ENCODE results near the gene ZNF92. TPM values are rescaled to one million over a fixed set of nuclear protein-coding genes. Genes with fewer than 3 reads are reported as not detected.
"Not testable (repeated sequence)": the region's sequence is repeated elsewhere in the genome, so short reads cannot be mapped to it uniquely, and the experiment has no call there.

ZNF92 gene
- total and polyA plus RNA-seq, 4 donors: 2.3 to 16.6 (median 4.3) TPM

DNA sequence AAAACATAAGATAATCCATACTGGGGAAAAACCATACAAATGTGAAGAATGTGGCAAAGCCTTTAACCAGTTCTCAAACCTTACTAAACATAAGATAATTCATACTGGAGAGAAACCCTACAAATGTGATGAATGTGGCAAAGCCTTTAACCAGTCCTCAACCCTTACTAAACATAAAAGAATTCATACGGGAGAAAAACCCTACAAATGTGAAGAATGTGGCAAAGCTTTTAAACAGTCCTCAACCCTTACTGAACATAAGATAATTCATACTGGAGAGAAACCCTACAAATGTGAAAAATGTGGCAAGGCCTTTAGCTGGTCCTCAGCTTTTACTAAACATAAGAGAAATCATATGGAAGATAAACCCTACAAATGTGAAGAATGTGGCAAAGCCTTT, 25.4 kb downstream of the ZNF92 start:
- not testable (repeated sequence) for DNase-seq; H3K27me3 ChIP-seq (ENCODE audit: control insufficient read depth in 3 of 3, insufficient read depth in 3 of 3, low read length in 2 of 3); H3K9ac ChIP-seq (ENCODE audit: insufficient read depth in 1 of 2, low read length in 2 of 2); H3K4me1 ChIP-seq (ENCODE audit: control insufficient read depth in 5 of 5, insufficient read depth in 5 of 5, low read length in 5 of 5); ATAC-seq (ENCODE audit: insufficient read depth, low FRiP score); H3K4me3 ChIP-seq; H3K27ac ChIP-seq (ENCODE audit: low read depth in 1 of 2, low read length in 1 of 2)
- H3K36me3 ChIP-seq (ENCODE audit: control insufficient read depth in 4 of 4, insufficient read depth in 4 of 4, low read length in 4 of 4): peaks cover 4 to 36% (median 19%) of the 10 kb centered on the region in 4 donors
- peaks cover 3 to 12% (median 6%) of the 10 kb centered on the region in 4 donors for H3K9me3 ChIP-seq (ENCODE audit: control insufficient read depth in 4 of 4, insufficient read depth in 3 of 4, low read length in 3 of 4)
- WGBS, 2 donors: 80 to 94% methylated on average over 1 of the region's 1 CpG

DNA sequence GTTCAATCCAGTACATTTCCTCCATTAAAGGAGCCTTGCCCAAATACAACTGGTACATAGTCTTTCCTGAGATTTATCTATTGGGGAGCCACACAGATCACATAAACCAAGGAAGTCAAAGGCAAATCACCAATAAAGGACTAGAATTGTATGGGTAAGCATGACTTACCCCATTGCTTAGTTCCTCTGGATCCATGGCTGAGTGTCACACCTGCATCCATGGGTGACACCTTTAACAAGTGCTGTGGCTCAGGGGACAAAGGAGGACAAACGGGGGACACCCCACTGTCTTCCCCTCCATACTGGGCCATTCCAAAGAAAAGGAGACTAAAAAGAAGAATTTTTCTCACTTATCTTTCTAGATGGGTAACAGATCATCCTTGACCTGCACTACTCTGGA, 30.4 kb downstream of the ZNF92 start:
- no peak overlapping the region for H3K4me3 ChIP-seq
- peak in 1 of 3 donors; percentile 1 for DNase-seq
- no peaks in the 10 kb centered on the region for H3K27me3 ChIP-seq (ENCODE audit: control insufficient read depth in 3 of 3, insufficient read depth in 3 of 3, low read length in 2 of 3)
- no peaks in the 10 kb centered on the region for H3K4me1 ChIP-seq (ENCODE audit: control insufficient read depth in 5 of 5, insufficient read depth in 5 of 5, low read length in 5 of 5)
- H3K9ac ChIP-seq (ENCODE audit: insufficient read depth in 1 of 2, low read length in 2 of 2): no peak overlapping the region
- 81 to 95% methylated on average over 1 of the region's 1 CpG for WGBS, 2 donors
- H3K27ac ChIP-seq (ENCODE audit: low read depth in 1 of 2, low read length in 1 of 2): no peak overlapping the region
- H3K36me3 ChIP-seq (ENCODE audit: control insufficient read depth in 4 of 4, insufficient read depth in 4 of 4, low read length in 4 of 4): peaks cover 0 to 18% (median 5%) of the 10 kb centered on the region in 4 donors
- TF ChIP-seq, protein P1, sequence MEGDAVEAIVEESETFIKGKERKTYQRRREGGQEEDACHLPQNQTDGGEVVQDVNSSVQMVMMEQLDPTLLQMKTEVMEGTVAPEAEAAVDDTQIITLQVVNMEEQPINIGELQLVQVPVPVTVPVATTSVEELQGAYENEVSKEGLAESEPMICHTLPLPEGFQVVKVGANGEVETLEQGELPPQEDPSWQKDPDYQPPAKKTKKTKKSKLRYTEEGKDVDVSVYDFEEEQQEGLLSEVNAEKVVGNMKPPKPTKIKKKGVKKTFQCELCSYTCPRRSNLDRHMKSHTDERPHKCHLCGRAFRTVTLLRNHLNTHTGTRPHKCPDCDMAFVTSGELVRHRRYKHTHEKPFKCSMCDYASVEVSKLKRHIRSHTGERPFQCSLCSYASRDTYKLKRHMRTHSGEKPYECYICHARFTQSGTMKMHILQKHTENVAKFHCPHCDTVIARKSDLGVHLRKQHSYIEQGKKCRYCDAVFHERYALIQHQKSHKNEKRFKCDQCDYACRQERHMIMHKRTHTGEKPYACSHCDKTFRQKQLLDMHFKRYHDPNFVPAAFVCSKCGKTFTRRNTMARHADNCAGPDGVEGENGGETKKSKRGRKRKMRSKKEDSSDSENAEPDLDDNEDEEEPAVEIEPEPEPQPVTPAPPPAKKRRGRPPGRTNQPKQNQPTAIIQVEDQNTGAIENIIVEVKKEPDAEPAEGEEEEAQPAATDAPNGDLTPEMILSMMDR (IDR thresholded peaks at IDR 0.05; ENCODE audit: control extremely low read depth, extremely low read depth): no peak
- no peak for ATAC-seq (ENCODE audit: insufficient read depth, low FRiP score)
- H3K9me3 ChIP-seq (ENCODE audit: control insufficient read depth in 4 of 4, insufficient read depth in 3 of 4, low read length in 3 of 4): peaks cover 3 to 25% (median 13%) of the 10 kb centered on the region in 4 donors

DNA sequence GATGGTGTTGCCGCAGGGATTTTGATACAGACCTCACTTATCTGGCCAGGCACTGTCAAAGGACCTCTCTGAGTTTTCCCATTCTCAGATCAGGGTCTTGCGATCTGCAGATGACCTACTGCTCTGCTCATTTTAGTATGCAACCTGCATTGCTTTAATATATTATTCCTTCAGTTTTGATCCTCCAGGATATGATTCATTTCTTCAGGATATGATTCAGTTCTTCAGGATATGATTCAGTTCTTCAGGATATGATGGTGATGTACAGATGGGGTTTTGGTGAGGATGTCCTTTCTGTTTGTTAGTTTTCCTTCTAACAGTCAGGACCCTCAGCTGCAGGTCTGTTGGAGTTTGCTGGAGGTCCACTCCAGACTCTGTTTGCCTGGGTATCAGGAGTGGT, 33.1 kb downstream of the ZNF92 start:
- not testable (repeated sequence) for H3K4me3 ChIP-seq; H3K4me1 ChIP-seq (ENCODE audit: control insufficient read depth in 5 of 5, insufficient read depth in 5 of 5, low read length in 5 of 5); ATAC-seq (ENCODE audit: insufficient read depth, low FRiP score); H3K27me3 ChIP-seq (ENCODE audit: control insufficient read depth in 3 of 3, insufficient read depth in 3 of 3, low read length in 2 of 3); DNase-seq; H3K36me3 ChIP-seq (ENCODE audit: control insufficient read depth in 4 of 4, insufficient read depth in 4 of 4, low read length in 4 of 4); H3K9ac ChIP-seq (ENCODE audit: insufficient read depth in 1 of 2, low read length in 2 of 2); H3K27ac ChIP-seq (ENCODE audit: low read depth in 1 of 2, low read length in 1 of 2)
- WGBS, 2 donors: 96 to 97% methylated on average over 2 of the region's 2 CpGs
- peaks cover 0 to 26% (median 13%) of the 10 kb centered on the region in 4 donors for H3K9me3 ChIP-seq (ENCODE audit: control insufficient read depth in 4 of 4, insufficient read depth in 3 of 4, low read length in 3 of 4)

DNA sequence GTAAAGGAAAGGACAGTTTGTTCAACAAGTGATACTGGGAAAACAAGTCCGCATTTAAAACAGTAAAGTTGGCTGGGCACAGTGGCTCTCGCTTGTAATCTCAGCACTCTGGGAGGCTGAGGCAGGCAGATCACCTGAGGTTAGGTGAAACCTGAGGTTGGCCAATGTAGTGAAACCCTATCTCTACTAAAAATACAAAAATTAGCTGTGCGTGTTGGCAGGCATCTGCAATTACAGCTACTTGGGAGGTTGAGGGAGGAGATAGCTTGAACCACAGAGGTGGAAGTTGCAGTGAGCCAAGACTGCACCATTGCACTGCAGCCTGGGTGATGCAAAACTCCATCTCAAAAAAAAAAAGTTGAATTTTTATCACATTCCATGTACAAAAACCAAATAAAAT, 35.7 kb downstream of the ZNF92 start:
- 96% methylated on average over 3 of the region's 3 CpGs for WGBS, 2 donors
- no peaks in the 10 kb centered on the region for H3K27me3 ChIP-seq (ENCODE audit: control insufficient read depth in 3 of 3, insufficient read depth in 3 of 3, low read length in 2 of 3)
- peaks cover 0 to 17% (median 5%) of the 10 kb centered on the region in 4 donors for H3K9me3 ChIP-seq (ENCODE audit: control insufficient read depth in 4 of 4, insufficient read depth in 3 of 4, low read length in 3 of 4)
- no peaks in the 10 kb centered on the region for H3K36me3 ChIP-seq (ENCODE audit: control insufficient read depth in 4 of 4, insufficient read depth in 4 of 4, low read length in 4 of 4)
- no peak for DNase-seq
- H3K9ac ChIP-seq (ENCODE audit: insufficient read depth in 1 of 2, low read length in 2 of 2): no peak overlapping the region
- no peak overlapping the region for H3K4me3 ChIP-seq
- no peaks in the 10 kb centered on the region for H3K4me1 ChIP-seq (ENCODE audit: control insufficient read depth in 5 of 5, insufficient read depth in 5 of 5, low read length in 5 of 5)
- H3K27ac ChIP-seq (ENCODE audit: low read depth in 1 of 2, low read length in 1 of 2): no peak overlapping the region
- TF ChIP-seq, protein P1 (IDR thresholded peaks at IDR 0.05; ENCODE audit: control extremely low read depth, extremely low read depth): no peak
- no peak for ATAC-seq (ENCODE audit: insufficient read depth, low FRiP score)

DNA sequence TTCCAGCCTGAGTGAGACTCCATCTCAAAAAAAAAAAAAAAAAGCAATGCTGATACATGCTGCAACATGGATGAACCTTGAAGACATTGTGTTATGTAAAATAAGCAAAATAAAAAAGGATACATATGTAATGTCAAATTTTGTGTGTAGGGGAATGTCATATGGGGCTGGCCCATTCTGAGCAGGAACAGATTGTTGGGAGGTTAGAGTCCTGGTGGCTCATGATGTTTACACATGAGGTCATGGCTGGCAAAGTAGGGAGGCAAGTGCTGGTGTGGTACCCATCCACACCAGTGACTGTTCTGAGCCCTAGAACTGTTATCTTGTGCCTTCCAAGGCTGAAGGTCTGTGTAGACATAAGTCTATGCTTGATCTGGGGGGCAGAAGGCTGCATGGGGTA, 37.6 kb downstream of the ZNF92 start:
- no peak for ATAC-seq (ENCODE audit: insufficient read depth, low FRiP score)
- Histone ChIP-seq H3K9ac (ENCODE audit: insufficient read depth in 1 of 2, low read length in 2 of 2) (no peak overlapping the region), H3K27ac (ENCODE audit: low read depth in 1 of 2, low read length in 1 of 2) (no peak overlapping the region), H3K9me3 (ENCODE audit: control insufficient read depth in 4 of 4, insufficient read depth in 3 of 4, low read length in 3 of 4) (peaks cover 0 to 9% (median 1%) of the 10 kb centered on the region in 4 donors), H3K4me3 (no peak overlapping the region), H3K27me3 (ENCODE audit: control insufficient read depth in 3 of 3, insufficient read depth in 3 of 3, low read length in 2 of 3) (no peaks in the 10 kb centered on the region), H3K4me1 (ENCODE audit: control insufficient read depth in 5 of 5, insufficient read depth in 5 of 5, low read length in 5 of 5) (no peaks in the 10 kb centered on the region), H3K36me3 (ENCODE audit: control insufficient read depth in 4 of 4, insufficient read depth in 4 of 4, low read length in 4 of 4) (no peaks in the 10 kb centered on the region)
- DNase-seq: no peak
- TF ChIP-seq, protein P1 (IDR thresholded peaks at IDR 0.05; ENCODE audit: control extremely low read depth, extremely low read depth): no peak

Measured in lung (tissue), 12 donors.